H1 (cell line): ENCODE results near the gene CDT1. TPM values are rescaled to one million over a fixed set of nuclear protein-coding genes. Genes with fewer than 3 reads are reported as not detected.

Experiments
- CTCF ChIA-PET: fragments of 300-600 bp; sonication (Branson Sonifier 250); formaldehyde crosslinking; loops from one replicate; lab custom pipeline; 2021; ENCODE audit not compliant: partially characterized antibody; lab: Charles Lee
- POLR2A ChIA-PET: fragments of 300-600 bp; sonication (Branson Sonifier 250); formaldehyde crosslinking; loops from one replicate; lab custom pipeline; 2021; ENCODE audit warnings: inconsistent platforms; ENCODE audit not compliant: partially characterized antibody; lab: Charles Lee
- DNase-seq, 2 experiments: peaks; one replicate each; pipeline versions ENCODE4 v3.0.0 to v3.0.0-alpha.2; 2010 to 2022; ENCODE audit warnings: low spot score in 2 of 2, low read depth in 1 of 2, mixed read lengths in 1 of 2
- FAIRE-seq: peaks from 2 replicates; lab custom pipeline; 2011; peaks lifted over from hg19 to GRCh38; lab: Jason Lieb, UNC
- H2AFZ ChIP-seq: 2 replicates; pipeline ENCODE4 v1.8.1; 2012; ENCODE audit warnings: low read length, inconsistent platforms
- H2AK5ac ChIP-seq: 2 replicates; pipeline ENCODE4 v1.6.1; 2013; ENCODE audit warnings: low read depth, low read length
- H2BK120ac ChIP-seq: replicated peaks from 2 replicates; pipeline ENCODE3; 2013; ENCODE audit warnings: low read depth, low read length, inconsistent platforms
- H2BK12ac ChIP-seq: 2 replicates; pipeline ENCODE4 v1.6.1; 2013; ENCODE audit warnings: low read depth, low read length
- H2BK15ac ChIP-seq: 2 replicates; pipeline ENCODE4 v1.6.1; 2013; ENCODE audit warnings: low read length
- H2BK20ac ChIP-seq: 2 replicates; pipeline ENCODE4 v1.6.1; 2013; ENCODE audit warnings: low read length
- H2BK5ac ChIP-seq: 2 replicates; pipeline ENCODE4 v1.6.1; 2013; ENCODE audit warnings: low read depth, low read length
- H3K14ac ChIP-seq: 2 replicates; pipeline ENCODE4 v1.6.1; 2013; ENCODE audit warnings: inconsistent platforms; ENCODE audit not compliant: insufficient read length
- H3K18ac ChIP-seq: 2 replicates; pipeline ENCODE4 v1.6.1; 2013; ENCODE audit warnings: low read length; ENCODE audit errors: extremely low read depth
- H3K23ac ChIP-seq: 2 replicates; pipeline ENCODE4 v1.6.1; 2013; ENCODE audit warnings: inconsistent platforms; ENCODE audit not compliant: insufficient read length
- H3K23me2 ChIP-seq: 2 replicates; pipeline ENCODE4 v1.6.1; 2013; ENCODE audit warnings: low read depth, low read length
- H3K27ac ChIP-seq: 2 replicates; pipeline ENCODE4 v1.6.1; 2011; ENCODE audit warnings: low read depth, low read length, inconsistent platforms
- H3K27me3 ChIP-seq, 4 experiments: replicated peaks in 1 of 4; 1 replicate in 1 of 4; 2 replicates in 3 of 4; pipeline versions ENCODE4 v1.6.1 to v1.8.1; 2011 to 2013; ENCODE audit warnings: low read length in 3 of 4, mild to moderate bottlenecking in 3 of 4, inconsistent platforms in 2 of 4, mixed read lengths in 2 of 4, moderate library complexity in 1 of 4; ENCODE audit not compliant: control insufficient read depth in 3 of 4, insufficient read depth in 3 of 4; ENCODE audit errors: extremely low read depth in 1 of 4
- H3K36me3 ChIP-seq, 4 experiments: 2 replicates each; pipeline versions ENCODE4 v1.6.1 to v1.8.1; 2011 to 2013; ENCODE audit warnings: mild to moderate bottlenecking in 4 of 4, low read length in 3 of 4, moderate library complexity in 2 of 4, control low read depth in 1 of 4, inconsistent platforms in 1 of 4; ENCODE audit not compliant: insufficient read depth in 4 of 4, control insufficient read depth in 2 of 4
- H3K4ac ChIP-seq: replicated peaks from 2 replicates; pipeline ENCODE3; 2013; ENCODE audit warnings: low read length, low read depth, mixed read lengths, inconsistent platforms; ENCODE audit not compliant: insufficient read length
- H3K4me1 ChIP-seq, 4 experiments: replicated peaks in 1 of 4; 1 replicate in 1 of 4; 2 replicates in 3 of 4; pipeline versions ENCODE4 v1.6.1 to v1.8.1; 2011 to 2013; ENCODE audit warnings: low read length in 3 of 4, inconsistent platforms in 2 of 4, mixed read lengths in 1 of 4; ENCODE audit not compliant: insufficient read depth in 4 of 4, control insufficient read depth in 3 of 4
- H3K4me2 ChIP-seq, 2 experiments: 2 replicates each; pipeline versions ENCODE4 v1.6.1 to v1.8.1; 2011 to 2013; ENCODE audit warnings: low read depth in 2 of 2, low read length in 2 of 2, control low read depth in 1 of 2, inconsistent platforms in 1 of 2, mild to moderate bottlenecking in 1 of 2; ENCODE audit not compliant: insufficient read depth in 1 of 2
- H3K4me3 ChIP-seq, 4 experiments: fragments of 200-600, 300-600 bp in 1 of 4; sonication (generic), shearing (Covaris generic), sonication (Bioruptor Twin) in 1 of 4; 2 replicates each; pipeline versions ENCODE4 v1.5.1 to v1.8.1; 2011 to 2016; ENCODE audit warnings: low read length in 4 of 4, low read depth in 3 of 4, control low read depth in 2 of 4, inconsistent platforms in 2 of 4, mild to moderate bottlenecking in 2 of 4, mixed read lengths in 1 of 4, moderate library complexity in 1 of 4; ENCODE audit not compliant: insufficient read depth in 2 of 4; ENCODE audit errors: extremely low read depth in 1 of 4
- H3K56ac ChIP-seq: replicated peaks from 2 replicates; pipeline ENCODE3; 2013; ENCODE audit warnings: low read depth, mild to moderate bottlenecking, mixed read lengths, low read length, inconsistent platforms; ENCODE audit not compliant: insufficient read length
- H3K79me1 ChIP-seq: 2 replicates; pipeline ENCODE4 v1.6.1; 2013; ENCODE audit warnings: low read depth, low read length, control low read depth
- H3K79me2 ChIP-seq, 2 experiments: 2 replicates each; pipeline versions ENCODE4 v1.6.1 to v1.8.1; 2012 to 2013; ENCODE audit warnings: low read length in 2 of 2, mild to moderate bottlenecking in 2 of 2, inconsistent platforms in 1 of 2; ENCODE audit not compliant: insufficient read depth in 2 of 2, control insufficient read depth in 1 of 2
- H3K9ac ChIP-seq, 4 experiments: replicated peaks in 1 of 4; 1 replicate in 1 of 4; 2 replicates in 3 of 4; pipeline versions ENCODE4 v1.6.1 to v1.8.1; 2011 to 2013; ENCODE audit warnings: low read depth in 3 of 4, low read length in 3 of 4, control low read depth in 2 of 4, mild to moderate bottlenecking in 2 of 4, moderate library complexity in 2 of 4, inconsistent platforms in 1 of 4; ENCODE audit errors: extremely low read depth in 1 of 4
- H3K9me3 ChIP-seq, 2 experiments: 2 replicates each; pipeline versions ENCODE4 v1.6.1 to v1.8.1; 2012 to 2013; ENCODE audit warnings: mild to moderate bottlenecking in 2 of 2, moderate library complexity in 2 of 2, control low read depth in 1 of 2, inconsistent platforms in 1 of 2, low read depth in 1 of 2, low read length in 1 of 2, mixed read lengths in 1 of 2; ENCODE audit not compliant: insufficient read depth in 2 of 2
- H4K20me1 ChIP-seq, 2 experiments: replicated peaks in 1 of 2; 2 replicates each; pipeline versions ENCODE3 to v1.8.1; 2011 to 2013; ENCODE audit warnings: inconsistent platforms in 2 of 2, low read length in 2 of 2, mild to moderate bottlenecking in 1 of 2; ENCODE audit not compliant: insufficient read depth in 2 of 2, control insufficient read depth in 1 of 2
- H4K5ac ChIP-seq: 2 replicates; pipeline ENCODE4 v1.6.1; 2013; ENCODE audit warnings: low read length, low read depth, mixed read lengths, inconsistent platforms; ENCODE audit not compliant: insufficient read length
- H4K8ac ChIP-seq: 2 replicates; pipeline ENCODE4 v1.8.0; 2013; ENCODE audit warnings: mild to moderate bottlenecking, moderate library complexity, low read length, inconsistent platforms; ENCODE audit not compliant: insufficient read depth; ENCODE audit errors: extremely low read depth
- H4K91ac ChIP-seq: replicated peaks from 2 replicates; pipeline ENCODE3; 2013; ENCODE audit warnings: low read length, mixed read lengths, inconsistent platforms; ENCODE audit not compliant: insufficient read length
- BRCA1 ChIP-seq: IDR thresholded peaks from 2 replicates; pipeline ENCODE4 v1.6.1; 2012; ENCODE audit warnings: low read depth, low read length, improper control_type of control experiment
- FOSL1 ChIP-seq: IDR thresholded peaks from 2 replicates; pipeline ENCODE4 v1.6.1; 2011; ENCODE audit warnings: mild to moderate bottlenecking, low read depth, low read length, moderate library complexity; ENCODE audit not compliant: insufficient read depth
- MAFK ChIP-seq: IDR thresholded peaks from 2 replicates; pipeline ENCODE4 v1.6.1; 2012; ENCODE audit warnings: low read depth, mild to moderate bottlenecking, improper control_type of control experiment, low read length
- SIRT6 ChIP-seq: IDR thresholded peaks from one replicate; pipeline ENCODE4 v1.7.1; 2012; ENCODE audit warnings: low read length, inconsistent platforms
- SP2 ChIP-seq: IDR thresholded peaks from 2 replicates; pipeline ENCODE4 v1.6.1; 2012; ENCODE audit warnings: mild to moderate bottlenecking, low read length, inconsistent platforms
- TCF12 ChIP-seq: IDR thresholded peaks from 2 replicates; pipeline ENCODE4 v1.6.1; 2011; ENCODE audit warnings: low read depth, mild to moderate bottlenecking, low read length
- WGBS, 2 experiments: shearing (Covaris generic) in 1 of 2; methylation state at CpG; one replicate each; pipeline versions ENCODE4 v1.1.6 to v1.1.7; 2013 to 2015; ENCODE audit warnings: low lambda C conversion rate in 2 of 2, mixed read lengths in 2 of 2, inconsistent platforms in 1 of 2, low coverage in 1 of 2, missing lambda C conversion rate in 1 of 2; ENCODE audit not compliant: insufficient replicate concordance in 2 of 2, insufficient coverage in 1 of 2, insufficient read length in 1 of 2; ENCODE audit errors: extremely low coverage in 1 of 2, missing lambda C conversion rate in 1 of 2; 5-methylcytosine and 5-hydroxymethylcytosine counted together
- polyA plus RNA-seq, 7 experiments: library from polyadenylated mRNA; depleted of rRNA in 3 of 7; stranded (reverse) in 5 of 7; unstranded in 2 of 7; fragments of >200 nt in 5 of 7; fragments of 200-250 nt in 2 of 7; gene quantifications; 1 replicate in 5 of 7; 2 replicates in 1 of 7; 4 replicates in 1 of 7; pipeline versions ENCODE4 v1.2.1 to v1.2.3, GENCODE V29; 2011 to 2013; ENCODE audit warnings: missing spikeins in 2 of 7, mixed read lengths in 2 of 7
- total RNA-seq: library from RNA; stranded (reverse); fragmentation: NEBNext Ultra II Directional; extraction: Animal tissue kit (Norgen Biotek cat#: 25700); gene quantifications from 2 replicates; pipeline ENCODE4 v1.2.1, GENCODE V29; 2021
- TF ChIP-seq, protein P1 (sequence below): IDR thresholded peaks from 2 replicates; pipeline ENCODE4 v1.6.1; 2012; ENCODE audit warnings: inconsistent platforms

The CDT1 gene
- total and polyA plus RNA-seq, 2 of the 8 experiments (the other 6 are each of a cell fraction or from before 2014, with no cell fraction given), result 76.7 to 95.4 TPM

DNA sequence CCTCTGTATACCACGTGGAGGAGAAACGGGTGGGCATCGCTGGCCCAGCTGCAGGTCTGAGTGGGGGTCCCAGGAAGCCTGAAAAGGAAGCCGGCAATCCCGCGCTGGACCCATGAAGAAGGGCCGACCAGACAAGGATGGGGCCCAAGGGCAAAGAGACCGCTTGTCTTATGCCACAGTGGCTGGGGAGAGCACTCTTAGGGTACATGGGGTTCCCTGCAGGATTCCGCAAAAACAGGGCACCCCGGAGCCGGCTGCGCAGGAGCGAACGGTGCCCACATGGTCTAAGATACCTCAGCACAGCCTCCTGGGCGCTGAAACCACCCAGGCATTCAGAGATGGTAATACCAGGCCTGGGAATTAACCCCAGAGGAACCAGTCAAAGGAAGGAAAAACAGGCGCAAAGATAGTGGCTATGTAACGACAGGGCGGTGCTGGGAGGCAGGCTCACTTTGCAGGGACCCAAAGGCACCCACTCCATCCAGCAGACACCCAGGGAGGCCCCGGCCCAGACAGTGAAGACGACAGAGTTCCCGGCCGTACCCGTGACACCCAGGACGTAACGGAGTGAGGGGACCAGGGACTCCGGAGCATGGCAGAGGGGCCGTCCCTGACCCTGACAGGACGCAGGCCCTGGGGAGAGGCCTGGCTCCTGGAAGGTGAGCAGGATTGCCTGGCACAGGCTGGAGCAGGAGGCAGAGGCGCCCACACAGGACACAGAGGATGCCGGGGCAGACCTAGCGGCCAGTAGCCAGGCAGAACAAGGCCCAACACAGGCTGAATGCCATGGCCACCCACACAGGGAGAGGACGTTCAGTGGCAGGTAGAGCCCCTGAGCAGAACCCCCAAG lies 28.8 kb upstream of the CDT1 start:
- no peak for DNase-seq
- TF ChIP-seq MAFK (no peak), SP2 (no peak), SIRT6 (no peak), TCF12 (no peak), FOSL1 (no peak), BRCA1 (no peak)
- TF ChIP-seq, protein P1, sequence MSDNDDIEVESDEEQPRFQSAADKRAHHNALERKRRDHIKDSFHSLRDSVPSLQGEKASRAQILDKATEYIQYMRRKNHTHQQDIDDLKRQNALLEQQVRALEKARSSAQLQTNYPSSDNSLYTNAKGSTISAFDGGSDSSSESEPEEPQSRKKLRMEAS, result no peak
- ChIA-PET POLR2A (interaction anchor here (0.9 to 5.3 kb wide), 7 partner anchors 8 to 36 kb away, joined by 3 to 22 read pairs (median 4); no protein-coding TSS in a partner anchor), CTCF (interaction anchor here (0.9 to 2.7 kb wide), 9 partner anchors 9 to 42 kb away, joined by 3 to 16 read pairs (median 8); no protein-coding TSS in a partner anchor)
- Histone ChIP-seq H2BK15ac (no peak overlapping the region), H2BK12ac (no peak overlapping the region), H3K4me3 (no peak overlapping the region), H3K9ac (no peak overlapping the region), H3K14ac (no peak overlapping the region), H2BK5ac (no peak overlapping the region), H4K8ac (no peak overlapping the region; the same call in 1 of the 2 replicates), H2BK120ac (no peak overlapping the region), H3K4me1 (peaks cover 9 to 40% (median 26%) of the 10 kb centered on the region in 4 experiments), H2AFZ (no peak overlapping the region), H4K5ac (no peak overlapping the region), H3K36me3 (no peaks in the 10 kb centered on the region), H3K79me1 (peaks cover 6% of the 10 kb centered on the region), H3K18ac (peak overlapping the region; percentile 32; the same call in 1 of the 2 replicates), H3K27ac (no peak overlapping the region), H3K56ac (no peak overlapping the region), H3K9me3 (no peaks in the 10 kb centered on the region), H3K23ac (no peak overlapping the region), H2AK5ac (no peak overlapping the region), H4K20me1 (peaks cover 3 to 5% of the 10 kb centered on the region in 2 experiments), H4K91ac (no peak overlapping the region), H3K4ac (no peak overlapping the region), H3K79me2 (peaks cover 0 to 10% of the 10 kb centered on the region in 2 experiments; a peak in 1 of 4 replicates), H3K23me2 (no peaks in the 10 kb centered on the region; the same call in 1 of the 2 replicates), H2BK20ac (no peak overlapping the region), H3K4me2 (no peak overlapping the region), H3K27me3 (no peaks in the 10 kb centered on the region)
- no peak for FAIRE-seq
- WGBS, 2 experiments, result 91% methylated on average over 31 of the region's 32 CpGs; no CpG with 5 or more reads in 1 of the 2 experiments
